Measurements from ENCODE around the gene OR6J1. TPM values are rescaled to one million over a fixed set of nuclear protein-coding genes. Genes with fewer than 3 reads are reported as not detected.

The OR6J1 gene
- polyA plus RNA-seq, 2 of the 4 experiments (the other 2 are of a cell fraction): not detected

- no peak for DNase-seq (ENCODE audit: low read depth in 1 of 2, low spot score in 1 of 2)
- ATAC-seq: no peak
- Histone ChIP-seq H3K27ac (no peak overlapping the region), H3K4me1 (peaks cover 13% of the 10 kb centered on the region), H3K9me3 (no peaks in the 10 kb centered on the region), H3K4me3 (no peak overlapping the region), H3K4me2 (no peak overlapping the region)
- ChIA-PET POLR2A (no interaction called here), CTCF (interaction anchor here (0.5 to 10.2 kb wide), 12 partner anchors 9 to 493 kb away, joined by 3 to 102 read pairs (median 4); partner anchors contain the start of gene OR6J1)
- FAIRE-seq: no peak
- WGBS (ENCODE audit: missing lambda C conversion rate): 61% methylated on average over 3 of the region's 3 CpGs
- no peak for TF ChIP-seq RNF2 (IDR thresholded peaks at IDR 0.05; ENCODE audit: borderline replicate concordance, low read depth)
- TF ChIP-seq EHF (CRISPR knock-in tag; IDR thresholded peaks at IDR 0.05): no peak
- no peak for TF ChIP-seq BCL3 (IDR thresholded peaks at IDR 0.05)
- TF ChIP-seq GATA3 (IDR thresholded peaks at IDR 0.05; ENCODE audit: borderline replicate concordance): no peak
- TF ChIP-seq EP300 (IDR thresholded peaks at IDR 0.05): no peak
- no peak for TF ChIP-seq SREBF2 (IDR thresholded peaks at IDR 0.05)
- TF ChIP-seq KDM1A (IDR thresholded peaks at IDR 0.05; ENCODE audit: low read depth): no peak
These were observed 51.0 kb downstream of the OR6J1 start for GRCh38 chr14:22593189-22593588.

GRCh38 chr14:22589096-22589839 lies 54.9 kb downstream of the OR6J1 start, which contains the start of gene DAD1:
TSS of gene DAD1 (minus strand) at chr14:22589224. CDS start at chr14:22589157, 67 bp downstream.
- Histone ChIP-seq H3K4me2 (peak within 1 kb of the TSS; percentile 93), H3K4me3 (peak within 1 kb of the TSS; percentile 80), H3K27ac (peak within 1 kb of the TSS; percentile 79 to 90), H3K4me1 (peaks cover 32% of the 10 kb centered on the region), H3K9me3 (no peaks in the 10 kb centered on the region)
- ChIA-PET POLR2A (interaction anchor here (0.6 to 2.4 kb wide), 24 partner anchors 9 to 506 kb away, joined by 3 to 42 read pairs (median 5); partner anchors contain the start of genes ABHD4, ACIN1, C14orf119 and MRPL52), CTCF (interaction anchor here (0.7 to 10.2 kb wide), 22 partner anchors 9 to 294 kb away, joined by 3 to 102 read pairs (median 4); partner anchors contain the start of genes ABHD4, LRP10, OR6J1 and REM2)
- peak; percentile 7 for FAIRE-seq
- ATAC-seq: peak; percentile 96
- WGBS (ENCODE audit: missing lambda C conversion rate): 3% methylated on average over 36 of the region's 44 CpGs
- peak; percentile 99 for DNase-seq (ENCODE audit: low read depth in 1 of 2, low spot score in 1 of 2)
- peak in 1 of 2 experiments; percentile 72; a peak in 3 of 5 replicates for TF ChIP-seq JUN (IDR thresholded peaks at IDR 0.05)
- no peak; the same call in 2 of the 3 replicates for TF ChIP-seq CTCF (IDR thresholded peaks at IDR 0.05)
- TF ChIP-seq MAFK (IDR thresholded peaks at IDR 0.05; ENCODE audit: partially characterized antibody): no peak
- no peak for TF ChIP-seq HOXB13 (CRISPR knock-in tag; IDR thresholded peaks at IDR 0.05; ENCODE audit: low read depth)
- no peak for TF ChIP-seq CEBPB (IDR thresholded peaks at IDR 0.05)
- TF ChIP-seq MAX (IDR thresholded peaks at IDR 0.05): no peak
- no peak for TF ChIP-seq REST (IDR thresholded peaks at IDR 0.05)
- TF ChIP-seq EHF (CRISPR knock-in tag; IDR thresholded peaks at IDR 0.05): no peak
- TF ChIP-seq PHF8 (IDR thresholded peaks at IDR 0.05; ENCODE audit: borderline replicate concordance, low read depth): peak; percentile 11; the same call in 1 of the 2 replicates
- TF ChIP-seq RAD21 (conservative IDR thresholded peaks at IDR 0.05 in 1 of 2, IDR thresholded peaks at IDR 0.05 in 1 of 2): 0 out of 5 replicates have a peak, but pooled peaks of 1 of the 2 experiments have one; percentile 26
- TF ChIP-seq RNF2 (IDR thresholded peaks at IDR 0.05; ENCODE audit: borderline replicate concordance, low read depth): no peak
- TF ChIP-seq TP53 (CRISPR knock-in tag; IDR thresholded peaks at IDR 0.05): no peak
- TF ChIP-seq CHD4 (IDR thresholded peaks at IDR 0.05; ENCODE audit: borderline replicate concordance): no peak
- TF ChIP-seq BCL3 (IDR thresholded peaks at IDR 0.05): 0 out of 3 replicates have a peak, but pooled peaks have one; percentile 74
- no peak for TF ChIP-seq ESRRA (IDR thresholded peaks at IDR 0.05; ENCODE audit: borderline replicate concordance, low read length)
- no peak for TF ChIP-seq ZC3H11A (IDR thresholded peaks at IDR 0.05)
- TF ChIP-seq POLR2AphosphoS2 (conservative IDR thresholded peaks at IDR 0.05; ENCODE audit: low read length): no peak
- TF ChIP-seq HES2 (IDR thresholded peaks at IDR 0.05): no peak
- no peak for TF ChIP-seq KDM1A (IDR thresholded peaks at IDR 0.05; ENCODE audit: low read depth)
- TF ChIP-seq EP300 (IDR thresholded peaks at IDR 0.05): no peak
- no peak for TF ChIP-seq ZNF302 (CRISPR knock-in tag; IDR thresholded peaks at IDR 0.05)
- TF ChIP-seq ZSCAN20 (CRISPR knock-in tag; IDR thresholded peaks at IDR 0.05): no peak
- TF ChIP-seq SREBF2 (IDR thresholded peaks at IDR 0.05): no peak
- TF ChIP-seq TFCP2L1 (CRISPR knock-in tag; IDR thresholded peaks at IDR 0.05): no peak
- TF ChIP-seq RFX5 (IDR thresholded peaks at IDR 0.05): peak; percentile 67; the same call in 1 of the 2 replicates
